Measurements from ENCODE around the gene EPGN.
A peak's percentile ranks its signal among the peaks of the same experiment; 100 is the strongest.

The EPGN gene

GRCh38 chr4:74322301-74322700, 14.0 kb downstream of the EPGN start:
- Histone ChIP-seq H2AFZ (ENCODE audit: low read length, unreplicated experiment) (no peak overlapping the region), H3K27me3 (ENCODE audit: insufficient read depth, low read length) (no peaks in the 10 kb centered on the region), H3K4me3 (ENCODE audit: low read depth, low read length) (no peak overlapping the region), H3K36me3 (ENCODE audit: insufficient read depth, low read length) (no peaks in the 10 kb centered on the region), H3K27ac (ENCODE audit: low read depth, low read length) (no peak overlapping the region), H3K4me1 (ENCODE audit: control insufficient read depth, insufficient read depth, low read length, unreplicated experiment) (peaks cover 7% of the 10 kb centered on the region), H3K79me2 (ENCODE audit: control insufficient read depth, insufficient read depth, low read length, unreplicated experiment) (no peaks in the 10 kb centered on the region)

GRCh38 chr4:74323663-74324062, 15.4 kb downstream of the EPGN start:
- Histone ChIP-seq H3K4me3 (ENCODE audit: low read depth, low read length) (no peak overlapping the region), H3K4me1 (ENCODE audit: control insufficient read depth, insufficient read depth, low read length, unreplicated experiment) (peaks cover 11% of the 10 kb centered on the region), H3K36me3 (ENCODE audit: insufficient read depth, low read length) (no peaks in the 10 kb centered on the region), H3K79me2 (ENCODE audit: control insufficient read depth, insufficient read depth, low read length, unreplicated experiment) (no peaks in the 10 kb centered on the region), H3K27ac (ENCODE audit: low read depth, low read length) (no peak overlapping the region), H2AFZ (ENCODE audit: low read length, unreplicated experiment) (no peak overlapping the region), H3K27me3 (ENCODE audit: insufficient read depth, low read length) (no peaks in the 10 kb centered on the region)

GRCh38 chr4:74324262-74324661, 16.0 kb downstream of the EPGN start:
- no peaks in the 10 kb centered on the region for H3K79me2 ChIP-seq (ENCODE audit: control insufficient read depth, insufficient read depth, low read length, unreplicated experiment)
- H3K4me1 ChIP-seq (ENCODE audit: control insufficient read depth, insufficient read depth, low read length, unreplicated experiment), result peaks cover 11% of the 10 kb centered on the region
- no peaks in the 10 kb centered on the region for H3K36me3 ChIP-seq (ENCODE audit: insufficient read depth, low read length)
- H3K27me3 ChIP-seq (ENCODE audit: insufficient read depth, low read length), result no peaks in the 10 kb centered on the region
- no peak overlapping the region for H2AFZ ChIP-seq (ENCODE audit: low read length, unreplicated experiment)
- H3K27ac ChIP-seq (ENCODE audit: low read depth, low read length), result no peak overlapping the region
- no peak overlapping the region for H3K4me3 ChIP-seq (ENCODE audit: low read depth, low read length)

GRCh38 chr4:74325886-74326285, 17.6 kb downstream of the EPGN start:
- Histone ChIP-seq H3K4me3 (ENCODE audit: low read depth, low read length) (no peak overlapping the region), H3K27me3 (ENCODE audit: insufficient read depth, low read length) (no peaks in the 10 kb centered on the region), H3K27ac (ENCODE audit: low read depth, low read length) (no peak overlapping the region), H3K36me3 (ENCODE audit: insufficient read depth, low read length) (no peaks in the 10 kb centered on the region), H2AFZ (ENCODE audit: low read length, unreplicated experiment) (no peak overlapping the region), H3K4me1 (ENCODE audit: control insufficient read depth, insufficient read depth, low read length, unreplicated experiment) (peaks cover 5% of the 10 kb centered on the region), H3K79me2 (ENCODE audit: control insufficient read depth, insufficient read depth, low read length, unreplicated experiment) (no peaks in the 10 kb centered on the region)

- Histone ChIP-seq H3K4me1 (ENCODE audit: control insufficient read depth, insufficient read depth, low read length, unreplicated experiment) (peaks cover 5% of the 10 kb centered on the region), H3K27ac (ENCODE audit: low read depth, low read length) (peak overlapping the region; percentile 36), H3K4me3 (ENCODE audit: low read depth, low read length) (peak overlapping the region; percentile 6; the same call in 1 of the 2 replicates), H3K79me2 (ENCODE audit: control insufficient read depth, insufficient read depth, low read length, unreplicated experiment) (no peaks in the 10 kb centered on the region), H3K27me3 (ENCODE audit: insufficient read depth, low read length) (no peaks in the 10 kb centered on the region), H3K36me3 (ENCODE audit: insufficient read depth, low read length) (no peaks in the 10 kb centered on the region), H2AFZ (ENCODE audit: low read length, unreplicated experiment) (peak overlapping the region; percentile 53)
Measured at GRCh38 chr4:74327762-74328161, 19.5 kb downstream of the EPGN start.

- H3K27me3 ChIP-seq (ENCODE audit: insufficient read depth, low read length), result no peaks in the 10 kb centered on the region
- no peak overlapping the region for H2AFZ ChIP-seq (ENCODE audit: low read length, unreplicated experiment)
- H3K79me2 ChIP-seq (ENCODE audit: control insufficient read depth, insufficient read depth, low read length, unreplicated experiment), result no peaks in the 10 kb centered on the region
- H3K27ac ChIP-seq (ENCODE audit: low read depth, low read length), result no peak overlapping the region
- H3K4me3 ChIP-seq (ENCODE audit: low read depth, low read length), result no peak overlapping the region
- peaks cover 5% of the 10 kb centered on the region for H3K4me1 ChIP-seq (ENCODE audit: control insufficient read depth, insufficient read depth, low read length, unreplicated experiment)
- no peaks in the 10 kb centered on the region for H3K36me3 ChIP-seq (ENCODE audit: insufficient read depth, low read length)
Measured at GRCh38 chr4:74328501-74328900, 20.2 kb downstream of the EPGN start.

GRCh38 chr4:74329307-74329706, 21.0 kb downstream of the EPGN start:
- H3K79me2 ChIP-seq (ENCODE audit: control insufficient read depth, insufficient read depth, low read length, unreplicated experiment), result no peaks in the 10 kb centered on the region
- no peak overlapping the region for H3K4me3 ChIP-seq (ENCODE audit: low read depth, low read length)
- peaks cover 5% of the 10 kb centered on the region for H3K4me1 ChIP-seq (ENCODE audit: control insufficient read depth, insufficient read depth, low read length, unreplicated experiment)
- H3K36me3 ChIP-seq (ENCODE audit: insufficient read depth, low read length), result no peaks in the 10 kb centered on the region
- H2AFZ ChIP-seq (ENCODE audit: low read length, unreplicated experiment), result no peak overlapping the region
- no peak overlapping the region for H3K27ac ChIP-seq (ENCODE audit: low read depth, low read length)
- H3K27me3 ChIP-seq (ENCODE audit: insufficient read depth, low read length), result no peaks in the 10 kb centered on the region

- Histone ChIP-seq H3K27ac (ENCODE audit: low read depth, low read length) (no peak overlapping the region), H2AFZ (ENCODE audit: low read length, unreplicated experiment) (no peak overlapping the region), H3K36me3 (ENCODE audit: insufficient read depth, low read length) (no peaks in the 10 kb centered on the region), H3K27me3 (ENCODE audit: insufficient read depth, low read length) (no peaks in the 10 kb centered on the region), H3K79me2 (ENCODE audit: control insufficient read depth, insufficient read depth, low read length, unreplicated experiment) (no peaks in the 10 kb centered on the region), H3K4me1 (ENCODE audit: control insufficient read depth, insufficient read depth, low read length, unreplicated experiment) (peaks cover 5% of the 10 kb centered on the region), H3K4me3 (ENCODE audit: low read depth, low read length) (no peak overlapping the region)
Measured at GRCh38 chr4:74330295-74330750, 22.1 kb downstream of the EPGN start.

- H3K27ac ChIP-seq (ENCODE audit: low read depth, low read length), result no peak overlapping the region
- H3K4me1 ChIP-seq (ENCODE audit: control insufficient read depth, insufficient read depth, low read length, unreplicated experiment), result peaks cover 5% of the 10 kb centered on the region
- no peaks in the 10 kb centered on the region for H3K36me3 ChIP-seq (ENCODE audit: insufficient read depth, low read length)
- H3K79me2 ChIP-seq (ENCODE audit: control insufficient read depth, insufficient read depth, low read length, unreplicated experiment), result no peaks in the 10 kb centered on the region
- no peak overlapping the region for H3K4me3 ChIP-seq (ENCODE audit: low read depth, low read length)
- H3K27me3 ChIP-seq (ENCODE audit: insufficient read depth, low read length), result no peaks in the 10 kb centered on the region
- no peak overlapping the region for H2AFZ ChIP-seq (ENCODE audit: low read length, unreplicated experiment)
Measured at GRCh38 chr4:74331252-74331651, 23.0 kb downstream of the EPGN start.

- no peak overlapping the region for H3K27ac ChIP-seq (ENCODE audit: low read depth, low read length)
- no peak overlapping the region for H2AFZ ChIP-seq (ENCODE audit: low read length, unreplicated experiment)
- H3K36me3 ChIP-seq (ENCODE audit: insufficient read depth, low read length), result no peaks in the 10 kb centered on the region
- no peaks in the 10 kb centered on the region for H3K27me3 ChIP-seq (ENCODE audit: insufficient read depth, low read length)
- H3K4me3 ChIP-seq (ENCODE audit: low read depth, low read length), result no peak overlapping the region
- no peaks in the 10 kb centered on the region for H3K79me2 ChIP-seq (ENCODE audit: control insufficient read depth, insufficient read depth, low read length, unreplicated experiment)
- H3K4me1 ChIP-seq (ENCODE audit: control insufficient read depth, insufficient read depth, low read length, unreplicated experiment), result peaks cover 5% of the 10 kb centered on the region
Measured at GRCh38 chr4:74331944-74332343, 23.7 kb downstream of the EPGN start.

- no peaks in the 10 kb centered on the region for H3K4me1 ChIP-seq (ENCODE audit: control insufficient read depth, insufficient read depth, low read length, unreplicated experiment)
- H3K36me3 ChIP-seq (ENCODE audit: insufficient read depth, low read length), result no peaks in the 10 kb centered on the region
- no peaks in the 10 kb centered on the region for H3K27me3 ChIP-seq (ENCODE audit: insufficient read depth, low read length)
- H2AFZ ChIP-seq (ENCODE audit: low read length, unreplicated experiment), result no peak overlapping the region
- H3K79me2 ChIP-seq (ENCODE audit: control insufficient read depth, insufficient read depth, low read length, unreplicated experiment), result no peaks in the 10 kb centered on the region
- no peak overlapping the region for H3K27ac ChIP-seq (ENCODE audit: low read depth, low read length)
- H3K4me3 ChIP-seq (ENCODE audit: low read depth, low read length), result no peak overlapping the region
Measured at GRCh38 chr4:74334636-74335035, 26.4 kb downstream of the EPGN start.

Data from ACC112 (cell line).